Adrenal gland (tissue), 5 donors: ENCODE measurements around the gene ARHGEF33.

Experiments used
- CTCF ChIP-seq, 6 experiments: fragments of 450-650 bp in 4 of 6; fragments of 200-600 bp in 2 of 6; sonication (generic) in 1 of 6; IDR thresholded peaks; 1 replicate in 5 of 6; 2 replicates in 1 of 6; pipeline versions ENCODE4 v1.5.1 to v1.8.0; 2016 to 2021; ENCODE audit warnings: antibody characterized with exemption in 6 of 6, mild to moderate bottlenecking in 2 of 6, moderate library complexity in 1 of 6
- POLR2A ChIP-seq, 2 donors: fragments of 450-650 bp; IDR thresholded peaks; one replicate each; pipeline ENCODE4 v1.6.1; 2017; ENCODE audit warnings: antibody characterized with exemption in 2 of 2, mild to moderate bottlenecking in 2 of 2, moderate library complexity in 1 of 2
- donor health status: DM: no; HTN: no; CAD: no.

- TF ChIP-seq CTCF (IDR thresholded peaks at IDR 0.05) (no peak), POLR2A (IDR thresholded peaks at IDR 0.05) (no peak)
Observed at GRCh38 chr2:38930600-38930999, 40.9 kb downstream of the ARHGEF33 start.
